GM18873 (cell line): ENCODE measurements around the gene SMIM32.

Source experiments
- ATAC-seq: cut with Tn5 transposase; IDR thresholded peaks from one replicate; pipeline ENCODE4 v1.9.1; 2021; ENCODE audit warnings: mild to moderate bottlenecking, moderate library complexity, moderate number of reproducible peaks; ENCODE audit not compliant: unreplicated experiment, low FRiP score

The SMIM32 gene

DNA sequence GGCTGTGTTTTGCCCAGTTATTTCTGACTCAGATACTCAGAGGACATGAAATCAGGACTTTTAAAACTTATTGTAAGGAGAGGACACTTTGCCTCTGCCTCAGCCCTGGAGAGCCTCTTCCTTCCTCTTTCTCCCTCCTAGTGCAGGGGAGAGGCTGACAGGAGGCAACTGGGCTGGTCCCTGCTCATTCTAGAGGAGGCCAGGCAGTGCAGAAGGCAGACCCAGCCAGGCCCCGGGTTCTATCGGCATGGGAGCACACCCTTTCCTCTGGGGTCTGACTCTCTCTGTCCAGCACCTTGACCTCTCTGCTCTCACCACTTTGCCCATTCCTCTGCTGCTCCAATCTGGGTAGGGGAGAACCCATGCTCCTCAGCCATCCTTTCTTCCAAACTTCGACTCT lies 16.0 kb upstream of the SMIM32 start:
- ATAC-seq, result no peak

DNA sequence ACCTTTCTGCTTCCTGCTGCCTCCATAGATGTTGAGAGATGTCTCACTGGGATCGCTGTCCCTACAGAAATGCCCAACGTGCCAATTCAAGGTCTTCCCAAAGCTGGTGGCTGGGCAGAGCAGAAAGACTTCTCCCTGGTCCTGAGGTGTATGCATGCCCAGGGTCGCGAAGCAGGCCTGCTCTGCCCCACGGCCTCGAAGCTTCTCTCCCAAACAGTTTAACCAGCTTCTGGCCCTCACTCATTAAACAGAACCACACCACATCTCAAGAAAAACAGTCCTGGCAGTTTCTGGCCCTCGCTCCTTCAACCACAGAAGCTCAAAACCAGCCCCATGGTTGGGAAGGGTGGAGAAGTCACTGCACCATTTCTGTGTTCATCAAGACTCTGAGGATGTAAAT lies 14.7 kb upstream of the SMIM32 start:
- no peak for ATAC-seq

DNA sequence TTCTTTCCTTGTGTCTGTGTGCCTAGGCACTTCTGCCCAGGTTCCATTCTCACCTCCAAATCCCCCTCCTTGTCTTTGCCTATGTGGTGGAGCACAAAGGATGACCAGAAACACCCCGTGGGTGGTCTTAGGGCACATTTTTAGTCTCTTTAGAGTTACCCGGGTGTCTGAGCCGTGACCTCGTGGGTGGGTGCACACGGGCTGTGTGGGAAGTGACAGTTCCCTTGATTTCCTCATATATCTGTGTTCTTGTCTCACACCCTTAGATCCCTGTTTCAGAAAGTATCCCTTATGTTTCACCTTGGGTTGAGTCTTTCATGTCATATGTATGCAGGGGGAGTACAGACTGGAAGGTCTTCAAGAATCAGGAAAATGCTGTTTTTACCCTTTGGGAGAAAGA lies 13.4 kb upstream of the SMIM32 start:
- ATAC-seq, result no peak

DNA sequence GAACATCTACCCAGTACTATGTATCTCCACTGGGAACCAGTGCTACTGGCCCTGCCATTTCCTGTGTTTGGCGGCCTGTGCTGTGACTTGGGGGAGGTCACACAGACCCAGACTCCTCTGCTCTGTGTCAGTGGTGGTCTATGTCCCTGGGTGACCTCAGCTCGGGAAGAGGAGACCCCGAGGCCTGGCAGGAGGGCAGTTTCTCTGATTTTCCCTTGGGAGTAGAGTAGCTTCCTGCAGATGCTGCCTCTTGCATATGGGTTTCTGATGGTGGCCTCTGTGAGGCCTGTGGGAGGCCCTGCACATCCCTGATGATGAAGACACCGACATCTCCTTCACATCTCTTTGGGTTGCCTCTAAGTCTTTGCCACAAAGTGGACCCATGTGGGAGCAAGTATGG lies 13.0 kb upstream of the SMIM32 start:
- ATAC-seq, result no peak

DNA sequence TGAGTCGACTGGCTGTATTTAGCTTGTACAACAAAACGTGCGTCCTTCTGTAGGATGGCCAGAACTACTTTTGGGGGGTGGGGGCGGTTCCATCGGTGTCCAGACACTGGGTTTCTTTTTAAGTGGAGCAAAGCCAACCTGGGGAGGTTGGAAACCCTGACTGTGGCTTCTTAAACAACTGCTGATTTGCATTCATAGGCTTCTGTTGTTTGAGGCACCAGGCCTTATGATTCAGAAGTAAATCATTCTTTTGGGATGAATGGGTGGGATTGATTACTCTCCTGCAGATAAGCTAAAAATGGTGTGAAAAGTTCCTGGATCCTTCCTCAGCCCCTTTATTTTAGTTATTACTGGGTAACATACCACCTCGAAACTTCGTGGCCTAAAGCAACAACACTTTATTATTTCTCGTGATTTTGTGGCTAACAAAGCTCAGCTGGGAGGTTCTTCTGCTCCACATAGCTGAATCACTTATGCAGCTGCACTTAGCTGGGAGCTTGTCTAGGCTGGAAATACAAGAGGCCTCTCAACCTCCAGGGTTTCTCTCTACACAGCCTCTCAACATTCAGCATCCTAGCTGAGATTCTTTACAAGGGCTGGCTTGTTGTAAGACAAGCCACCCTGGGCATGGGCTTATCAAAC lies 12.2 kb upstream of the SMIM32 start:
- no peak for ATAC-seq

DNA sequence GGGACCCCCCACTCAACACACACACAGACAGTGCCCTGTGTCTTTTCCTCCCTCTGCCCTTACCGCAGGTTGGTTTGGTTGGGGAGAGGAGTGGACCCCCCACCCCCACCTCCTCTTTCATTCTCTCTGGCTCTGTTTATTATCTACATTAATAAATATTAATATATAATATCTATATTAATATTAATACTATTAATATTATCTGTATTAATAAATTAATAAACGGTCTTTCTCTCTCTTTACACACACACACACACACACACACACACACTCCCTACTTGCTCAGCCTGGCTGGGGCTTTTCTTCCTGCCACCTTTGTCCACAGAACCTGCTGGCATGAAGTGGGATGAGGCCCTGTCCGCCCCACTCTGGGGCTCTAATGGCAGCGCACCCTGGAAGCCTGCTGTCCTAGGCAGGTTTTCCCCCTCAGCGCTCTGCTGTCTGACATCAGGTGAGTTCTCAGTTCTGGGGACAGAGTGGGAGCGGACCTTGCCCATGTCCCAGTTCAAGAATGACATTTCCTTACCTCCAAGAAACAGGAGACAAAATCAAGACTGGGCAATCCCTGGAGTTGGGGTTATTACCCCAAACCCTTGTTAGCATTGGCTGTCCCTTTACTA lies 10.5 kb upstream of the SMIM32 start:
- ATAC-seq, result no peak

DNA sequence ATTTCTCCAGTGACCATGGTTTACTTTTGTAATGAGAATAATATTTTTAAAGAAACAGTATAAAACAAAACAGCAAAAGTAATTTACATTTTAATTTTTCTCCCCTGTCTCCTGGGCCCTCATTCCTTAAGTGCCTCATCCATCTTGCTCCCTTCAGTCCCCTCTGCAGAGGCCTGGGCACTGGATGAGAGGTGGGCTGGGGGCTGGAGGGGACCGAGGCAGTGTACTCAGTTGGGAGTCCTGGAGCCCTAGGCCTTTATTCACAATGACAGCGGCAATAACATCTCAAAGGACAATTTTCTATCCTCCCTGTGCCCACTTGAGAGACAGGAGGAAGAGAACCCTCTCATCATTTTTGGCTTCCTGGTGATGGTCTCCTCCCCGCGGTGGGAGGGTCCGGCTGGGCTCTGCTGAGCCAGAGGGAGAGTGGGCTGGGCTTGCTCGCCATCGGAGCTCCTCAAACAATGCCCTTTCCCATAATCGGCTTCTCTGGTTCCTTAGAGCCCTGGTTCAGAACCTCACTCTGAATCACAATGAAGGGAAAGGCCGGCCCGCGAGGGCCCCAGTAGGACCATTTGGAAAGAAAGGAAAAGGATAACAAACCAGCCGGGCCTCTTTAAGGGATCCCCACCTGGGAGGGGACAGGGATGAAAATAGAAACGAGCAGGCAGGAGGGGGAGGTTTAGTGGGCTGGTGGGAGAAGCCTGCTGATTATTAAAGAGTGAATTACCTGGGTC lies 9.7 kb upstream of the SMIM32 start:
- no peak for ATAC-seq

DNA sequence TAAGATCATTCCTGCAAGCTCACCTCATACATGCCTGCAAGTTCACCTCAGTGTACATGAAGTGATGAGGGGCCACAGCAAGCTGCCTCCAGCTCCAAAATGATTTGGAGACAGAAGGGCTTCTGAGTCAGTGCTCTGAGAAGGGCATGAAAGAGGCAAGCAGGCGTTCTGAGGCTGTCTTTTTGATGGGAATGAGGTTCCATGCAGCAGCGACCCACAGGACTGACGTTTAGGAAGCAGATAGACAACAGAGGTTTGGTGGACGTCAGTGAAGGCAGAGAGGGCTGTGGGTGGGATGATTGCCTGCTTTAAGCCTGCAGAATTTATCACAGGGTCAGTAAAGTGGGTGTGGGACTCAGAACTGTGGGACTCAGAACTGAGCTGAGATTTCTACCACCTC lies 8.9 kb upstream of the SMIM32 start:
- no peak for ATAC-seq

DNA sequence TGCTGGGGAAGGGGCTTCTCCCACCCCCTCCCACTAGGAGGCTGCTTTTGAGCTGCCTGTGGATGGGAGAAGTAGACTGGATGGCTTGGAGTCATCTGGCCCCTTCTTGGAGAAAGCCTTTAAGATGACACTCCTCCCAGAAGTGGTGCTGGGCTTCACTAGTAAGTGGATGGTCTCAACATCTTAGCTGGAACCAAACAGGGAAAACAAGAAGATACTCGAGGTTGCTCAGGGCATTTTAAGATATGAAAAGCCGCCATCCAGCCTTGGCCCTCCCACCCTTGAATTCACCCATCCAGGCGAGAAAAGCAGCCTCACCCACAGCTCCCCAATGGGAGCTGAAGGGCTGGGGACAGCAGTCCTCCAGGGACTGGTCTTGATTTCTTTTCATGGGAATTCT lies 7.8 kb upstream of the SMIM32 start:
- ATAC-seq, result no peak

DNA sequence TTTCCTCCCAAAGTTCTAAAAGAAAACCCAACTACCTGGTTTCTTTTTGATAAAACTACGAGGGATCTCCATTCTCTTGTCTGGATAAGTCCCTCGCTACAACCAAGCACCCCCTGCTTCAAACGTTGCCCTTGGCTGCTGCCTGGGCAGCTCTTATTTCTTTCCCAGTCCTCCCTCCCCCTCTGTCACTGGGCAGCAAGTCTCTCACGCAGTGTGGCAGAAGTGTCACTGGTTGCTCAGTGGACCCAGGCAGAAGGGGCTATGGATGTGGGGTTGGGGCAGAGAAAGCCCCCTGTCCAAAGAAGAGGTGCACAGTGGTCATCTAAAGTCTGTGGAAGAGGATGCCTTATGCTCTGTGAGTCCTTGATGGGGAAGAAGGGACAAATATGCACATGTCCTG lies 7.2 kb upstream of the SMIM32 start:
- ATAC-seq, result no peak

DNA sequence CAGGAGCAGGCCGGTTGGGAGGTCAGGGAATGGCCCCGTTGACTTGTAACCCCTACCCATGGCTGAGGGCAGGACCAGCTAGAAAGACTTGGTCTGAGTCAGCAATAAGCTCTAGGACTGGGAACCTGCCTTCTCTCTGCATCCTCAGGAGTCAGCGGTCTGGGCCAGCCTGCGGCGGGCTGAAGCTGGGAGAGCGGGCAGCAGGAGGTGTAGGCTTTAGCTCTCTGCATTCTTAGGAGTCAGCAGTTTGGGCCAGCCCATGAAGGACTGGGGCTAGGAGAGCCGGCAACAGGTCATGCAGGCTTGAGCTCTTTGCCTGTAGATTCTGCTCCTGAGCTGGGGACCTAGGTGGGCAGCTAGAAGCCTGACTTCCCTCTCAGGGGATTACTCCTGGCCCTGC lies 6.4 kb upstream of the SMIM32 start:
- ATAC-seq, result no peak

DNA sequence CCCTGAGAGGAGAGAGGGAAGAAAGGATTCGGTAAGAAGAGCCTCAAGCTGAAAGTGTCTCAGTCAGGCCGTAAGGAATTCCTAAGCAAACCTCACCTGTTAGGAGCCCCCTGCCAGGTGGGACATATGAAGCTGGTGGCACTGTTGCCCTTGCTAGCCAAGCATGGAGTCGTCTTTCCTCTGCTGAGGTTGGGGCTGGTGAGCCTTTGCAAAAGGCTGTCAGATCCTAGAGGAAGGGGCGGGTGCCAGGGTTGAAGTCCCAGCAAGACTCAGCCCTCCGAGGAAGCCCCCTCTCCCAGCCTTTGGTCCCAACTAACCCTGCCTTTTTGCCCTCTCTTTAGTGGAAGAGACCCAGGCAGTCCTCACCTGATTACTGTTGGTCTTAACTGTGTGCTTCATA lies 5.5 kb upstream of the SMIM32 start:
- ATAC-seq, result no peak

DNA sequence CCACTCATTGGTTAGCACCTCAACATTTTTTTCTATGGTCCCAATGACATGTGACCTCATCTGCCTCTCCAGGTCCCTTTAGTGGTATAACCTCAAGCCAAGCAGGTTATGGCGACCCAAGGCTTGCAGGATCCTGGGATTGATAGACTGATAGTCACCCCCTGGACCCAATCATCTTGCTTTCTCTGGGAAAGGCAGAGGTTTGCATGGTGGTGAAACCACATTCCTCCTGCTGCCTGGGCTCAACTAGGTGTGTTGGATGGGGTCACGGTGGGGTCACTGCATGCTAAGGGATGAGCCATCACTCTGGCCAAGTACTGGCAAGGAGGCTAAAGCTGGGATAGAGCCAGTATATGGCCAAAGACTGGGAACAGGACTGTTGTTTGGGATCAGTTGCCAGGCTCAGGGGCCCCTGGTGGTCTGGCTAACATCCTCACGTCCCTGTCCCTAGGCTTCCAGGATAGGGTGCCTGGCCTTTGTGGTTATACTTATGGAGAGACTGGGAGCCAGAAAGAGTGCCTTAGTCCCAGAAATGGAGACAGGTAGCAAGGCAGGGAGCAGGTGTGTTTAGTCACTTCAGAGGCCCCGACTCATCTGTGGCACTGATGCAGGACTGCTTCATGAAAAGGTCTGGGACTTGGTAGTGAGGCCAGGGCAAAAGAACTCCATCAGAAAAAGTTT lies 4.6 kb upstream of the SMIM32 start:
- ATAC-seq, result no peak

DNA sequence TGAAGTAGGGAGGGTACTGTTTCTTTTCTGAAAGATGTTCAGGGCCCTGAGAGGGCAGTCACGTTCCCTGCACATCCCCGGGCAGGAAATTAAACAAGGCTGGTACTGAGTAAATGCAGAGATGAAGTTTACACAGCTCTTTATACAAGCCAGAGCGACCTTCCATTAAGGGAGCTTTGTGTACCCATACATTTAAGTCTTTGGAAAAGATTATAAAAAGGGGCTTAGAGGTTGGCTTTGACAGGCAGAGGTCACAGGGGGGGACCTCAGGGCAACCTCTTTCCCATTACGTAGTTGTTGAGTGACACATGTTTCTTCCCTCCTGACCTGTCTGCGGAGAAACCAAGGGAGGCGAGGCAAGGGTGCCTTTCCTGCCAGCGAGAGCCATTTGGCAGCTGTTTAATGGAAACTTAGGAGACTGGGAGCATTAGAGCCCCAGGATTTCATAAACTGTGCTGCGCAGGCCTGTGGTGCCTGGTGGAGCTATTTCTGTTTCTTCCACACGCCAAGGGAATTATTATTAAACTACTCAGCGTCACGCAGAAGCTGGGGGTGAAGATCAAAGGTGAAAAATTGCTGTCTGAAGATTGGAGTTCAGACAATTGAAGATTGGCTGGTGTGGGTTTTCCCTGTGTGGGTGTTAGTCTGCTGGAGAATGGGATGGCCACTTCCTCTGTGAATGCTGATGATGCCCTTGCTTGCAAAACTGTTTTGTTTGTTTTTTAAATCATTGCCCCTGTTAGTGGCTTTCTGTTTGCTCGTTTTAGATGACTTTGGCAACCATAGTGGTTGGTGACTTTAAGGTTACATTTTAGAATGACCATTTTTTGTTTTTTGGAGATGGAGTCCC lies 3.2 kb upstream of the SMIM32 start:
- ATAC-seq, result no peak

DNA sequence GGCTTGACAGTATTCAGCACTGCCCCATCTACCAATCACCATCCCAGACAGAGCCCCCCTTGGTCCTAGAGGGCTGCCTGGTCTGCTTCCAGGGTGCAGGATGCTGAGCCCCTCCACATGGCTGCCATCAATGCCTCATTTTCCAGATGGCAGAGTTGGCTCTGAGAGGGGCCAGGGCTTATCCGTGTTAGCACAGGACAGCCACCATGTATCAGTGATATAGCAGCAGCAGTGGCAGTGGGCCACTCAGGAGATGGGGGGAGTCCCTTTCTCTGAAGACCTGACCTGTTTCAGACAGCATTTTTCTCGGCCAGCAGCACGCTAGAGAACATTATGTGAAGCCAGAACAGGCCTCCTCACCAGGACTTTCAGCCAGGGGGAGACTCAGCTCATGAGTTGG lies 1.6 kb upstream of the SMIM32 start:
- no peak for ATAC-seq

DNA sequence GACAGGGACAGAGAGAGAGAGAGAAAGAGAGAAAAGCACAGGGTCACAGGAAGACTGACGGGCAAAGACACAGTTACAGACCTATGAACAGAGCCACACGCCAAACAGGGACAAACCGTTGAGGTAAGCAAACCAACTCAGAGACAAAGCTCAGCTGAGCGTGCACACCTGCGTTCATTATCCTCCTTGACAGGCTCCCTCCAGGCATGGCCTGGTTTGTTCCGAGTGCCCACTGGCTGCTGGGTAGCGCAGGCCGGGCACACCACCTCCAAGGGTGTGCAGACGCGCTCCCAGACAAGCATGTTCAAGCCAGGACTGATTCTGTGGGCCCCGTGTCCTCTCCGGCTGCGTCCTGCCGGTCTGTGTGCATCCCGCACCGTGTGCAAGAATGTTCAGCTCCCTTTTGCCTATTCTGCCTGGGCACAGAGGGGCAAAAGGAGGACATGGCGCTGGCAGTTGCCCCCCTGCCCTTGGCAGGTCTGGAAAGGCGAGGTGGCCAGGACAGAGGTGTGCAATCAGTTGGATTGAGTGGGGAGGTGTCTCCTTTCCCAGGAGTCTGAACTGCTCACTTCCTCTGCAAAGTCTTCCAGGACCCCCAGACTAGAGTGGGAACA lies 467 bp upstream of the SMIM32 start:
- ATAC-seq, result no peak

DNA sequence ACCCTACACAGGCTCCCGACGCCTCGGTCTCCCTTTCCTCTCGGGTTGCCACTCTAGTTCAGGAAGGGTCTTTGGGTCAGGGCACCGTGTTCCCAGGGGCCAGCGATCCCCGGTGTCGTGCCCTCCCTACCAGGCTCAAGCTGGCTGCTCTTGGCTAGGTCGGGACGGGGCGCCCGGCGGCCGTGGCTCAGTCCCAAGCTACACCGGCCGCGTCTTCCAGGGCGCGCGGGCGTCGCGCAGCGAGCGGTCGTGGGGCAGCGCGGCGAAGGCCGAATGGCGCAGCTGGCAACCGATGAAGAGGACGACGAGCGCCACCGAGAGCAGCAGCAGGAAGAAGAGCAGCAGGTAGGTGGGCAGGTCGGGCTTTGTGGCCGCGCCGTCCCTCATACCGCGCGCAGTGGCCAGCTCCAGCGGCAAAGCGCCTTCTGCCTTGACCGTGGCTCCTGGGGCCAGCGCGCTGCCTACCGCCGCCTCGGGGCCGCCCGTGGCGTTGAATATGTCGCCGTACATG lies 892 bp downstream of the SMIM32 start:
- ATAC-seq, result no peak

DNA sequence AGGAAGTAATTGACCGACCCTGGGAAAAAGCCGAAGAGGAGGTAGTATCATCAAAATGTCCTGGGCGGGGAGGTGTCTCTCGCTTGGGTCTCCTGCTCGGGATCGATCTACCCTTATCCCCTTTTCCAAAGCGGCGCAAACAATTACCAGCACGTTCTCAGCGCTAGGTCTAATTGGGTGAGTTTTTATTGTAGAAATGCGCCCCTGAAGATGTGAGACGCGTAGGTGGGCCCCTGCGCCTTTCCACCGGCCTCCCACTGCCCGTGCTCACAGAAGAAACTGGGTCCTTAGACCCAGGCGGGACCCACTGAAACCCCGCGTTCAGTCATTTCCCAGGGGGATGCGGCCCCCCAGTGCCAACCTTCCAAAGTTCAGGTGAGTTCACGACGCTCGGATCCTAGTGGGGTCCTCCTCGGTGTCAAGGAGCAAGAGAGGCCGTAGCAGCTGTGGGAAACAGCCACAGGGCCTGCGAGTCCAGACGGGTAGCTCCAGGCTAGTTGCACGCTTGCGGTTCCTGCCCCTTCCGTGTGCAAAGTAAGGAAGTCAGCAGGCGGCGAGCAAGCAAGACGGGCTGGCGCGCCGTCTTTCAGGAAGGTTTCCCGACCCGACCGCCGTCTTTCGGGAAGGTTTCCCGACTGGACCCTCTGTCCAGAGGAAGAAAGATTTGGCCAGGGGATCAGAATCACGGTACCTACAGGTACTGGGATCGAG lies 1.5 kb downstream of the SMIM32 start:
- no peak for ATAC-seq

DNA sequence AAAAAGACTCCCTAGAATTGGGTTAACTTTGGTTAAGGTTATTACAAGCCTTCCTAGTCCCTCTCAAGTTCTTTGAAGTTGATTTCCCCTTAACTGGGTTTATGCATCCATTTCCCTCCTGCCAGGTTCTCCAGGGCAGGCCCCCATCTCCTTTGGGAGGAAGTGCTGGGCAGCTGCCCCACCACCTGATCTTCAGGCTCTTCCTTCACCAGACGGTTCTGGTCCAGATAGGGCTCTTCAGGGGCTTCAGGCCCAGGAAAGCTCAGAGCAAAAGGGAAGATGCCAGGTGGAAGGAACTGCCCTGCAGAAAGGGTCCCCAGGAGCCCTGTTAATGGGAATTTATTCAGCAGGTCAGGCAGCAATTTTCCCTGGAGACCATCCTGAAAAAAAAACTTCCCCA lies 2.1 kb downstream of the SMIM32 start:
- no peak for ATAC-seq
